Measurements from ENCODE around the gene HS3ST4. TPM values are rescaled to one million over a fixed set of nuclear protein-coding genes. Genes with fewer than 3 reads are reported as not detected.
"Not testable (repeated sequence)": the region's sequence is repeated elsewhere in the genome, so short reads cannot be mapped to it uniquely, and the experiment has no call there.

Gene HS3ST4
- total RNA-seq, 1 donor, result under 0.01 TPM

DNA sequence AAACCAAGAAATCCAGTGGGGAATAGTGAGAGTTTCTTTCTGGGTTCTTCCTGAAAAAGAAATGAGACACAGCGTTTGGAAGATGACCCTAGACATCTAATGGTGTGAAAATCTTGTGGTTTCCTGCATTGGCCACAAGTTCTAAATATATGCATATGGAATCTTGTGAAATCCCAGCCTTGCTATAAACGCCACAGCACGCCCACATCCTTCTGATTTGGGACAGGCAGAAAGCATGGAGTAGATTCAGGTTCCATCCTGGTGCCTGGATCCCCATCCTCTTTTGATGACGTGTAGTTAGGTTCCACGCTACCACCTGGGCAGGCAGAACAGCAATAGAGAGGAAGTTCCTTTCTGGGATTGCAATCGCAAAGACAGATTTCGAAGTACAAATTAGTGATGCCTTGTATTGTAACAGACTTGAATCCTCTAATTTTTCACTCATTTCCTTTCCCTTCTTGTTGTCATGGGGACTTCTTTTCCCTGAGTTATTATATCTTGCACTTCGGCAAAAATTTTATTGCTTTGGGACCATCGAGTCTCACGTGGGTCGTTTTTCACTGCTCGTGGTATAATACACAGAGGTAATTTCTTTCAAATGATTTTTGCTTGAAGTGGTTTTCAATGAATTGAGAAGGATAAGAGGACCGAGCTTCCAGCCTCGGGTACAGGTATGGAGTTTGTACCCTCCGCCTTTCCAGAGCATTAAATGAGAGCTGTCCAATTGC lies 37.6 kb downstream of the HS3ST4 start:
- DNase-seq (ENCODE audit: low read depth in 2 of 3, low spot score in 2 of 3), result no peak

DNA sequence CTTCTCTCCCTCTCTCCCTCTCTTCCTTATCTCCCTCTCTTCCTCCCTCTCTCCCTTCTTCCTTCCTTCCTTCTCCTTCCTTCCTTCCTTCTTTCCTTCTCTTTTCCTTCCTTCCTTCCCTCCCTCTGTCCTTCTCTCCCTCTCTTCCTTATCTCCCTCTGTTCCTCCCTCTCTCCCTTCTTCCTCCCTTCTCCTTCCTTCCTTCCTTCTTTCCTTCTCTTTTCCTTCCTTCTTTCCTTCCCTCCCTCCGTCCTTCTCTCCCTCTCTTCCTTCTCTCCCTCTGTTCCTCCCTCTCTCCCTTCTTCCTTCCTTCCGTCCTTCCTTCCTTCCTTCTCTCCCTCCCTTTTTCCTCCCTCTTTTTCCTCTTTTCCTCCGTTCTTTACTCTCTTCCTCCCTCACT lies 38.6 kb downstream of the HS3ST4 start:
- no peak for DNase-seq (ENCODE audit: low read depth in 2 of 3, low spot score in 2 of 3)

DNA sequence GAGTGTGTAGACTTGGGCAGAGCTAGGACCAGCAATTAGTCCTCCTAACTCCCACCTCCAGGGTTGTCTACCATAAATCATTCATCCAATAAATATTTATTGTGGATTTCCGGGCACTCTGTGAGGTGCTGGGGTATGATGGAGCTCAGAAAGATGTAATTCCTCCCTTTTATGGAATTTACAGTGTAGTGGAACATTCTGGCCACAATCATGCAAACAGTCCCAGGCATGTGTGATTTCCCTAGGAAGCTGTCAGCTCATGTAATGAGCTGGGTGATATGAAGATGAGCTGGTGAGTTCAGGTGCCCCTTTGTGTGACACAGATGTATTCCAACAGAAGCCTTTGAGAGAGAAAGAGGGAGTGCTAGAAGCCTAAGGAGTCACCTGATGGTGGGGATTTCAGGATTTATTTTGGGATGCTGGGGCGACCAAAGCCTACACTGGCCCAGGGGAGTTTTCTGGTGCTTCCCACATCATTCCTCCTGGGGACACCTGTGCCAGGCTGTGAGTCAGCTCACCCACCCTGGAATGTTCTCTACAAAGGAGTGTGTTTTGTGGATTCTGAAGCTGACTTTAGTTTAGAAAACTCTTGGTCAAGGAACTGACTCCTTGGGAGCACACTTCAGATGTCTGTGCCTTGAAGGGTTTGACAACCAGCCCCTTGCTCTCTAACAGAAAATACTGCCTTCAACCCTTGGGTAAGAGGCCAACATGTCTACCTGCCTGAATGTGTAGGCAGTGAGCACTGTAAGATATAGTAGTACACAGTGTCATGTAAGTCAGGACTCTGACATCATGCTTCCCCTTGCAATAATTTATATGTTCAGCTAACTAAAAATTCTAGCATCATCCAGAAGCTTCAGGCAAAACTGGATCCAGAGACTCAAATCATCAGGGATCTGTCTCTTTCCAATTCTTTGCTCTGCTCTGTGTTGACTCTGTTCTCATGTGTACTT lies 42.9 kb downstream of the HS3ST4 start:
- no peak for DNase-seq (ENCODE audit: low read depth in 2 of 3, low spot score in 2 of 3)

DNA sequence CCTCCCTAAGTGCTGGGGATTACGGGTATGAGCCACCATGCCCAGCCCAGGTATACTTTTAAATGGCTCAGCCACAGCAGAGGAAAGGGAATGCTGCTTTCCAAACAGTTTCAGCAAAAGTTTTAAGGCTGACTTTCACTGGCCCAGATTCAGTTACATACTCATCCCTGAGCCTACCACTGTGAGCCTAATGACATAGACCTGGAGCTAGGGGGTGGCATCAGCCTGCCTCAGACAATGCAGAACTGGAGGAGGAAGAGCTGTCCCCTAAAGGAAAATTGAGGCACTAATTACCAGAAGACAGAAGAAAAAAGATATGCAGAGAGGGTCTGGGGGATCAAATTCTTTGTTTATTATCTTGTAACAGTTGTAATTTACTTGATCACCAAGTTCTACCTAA lies 43.9 kb downstream of the HS3ST4 start:
- no peak for DNase-seq (ENCODE audit: low read depth in 2 of 3, low spot score in 2 of 3)

DNA sequence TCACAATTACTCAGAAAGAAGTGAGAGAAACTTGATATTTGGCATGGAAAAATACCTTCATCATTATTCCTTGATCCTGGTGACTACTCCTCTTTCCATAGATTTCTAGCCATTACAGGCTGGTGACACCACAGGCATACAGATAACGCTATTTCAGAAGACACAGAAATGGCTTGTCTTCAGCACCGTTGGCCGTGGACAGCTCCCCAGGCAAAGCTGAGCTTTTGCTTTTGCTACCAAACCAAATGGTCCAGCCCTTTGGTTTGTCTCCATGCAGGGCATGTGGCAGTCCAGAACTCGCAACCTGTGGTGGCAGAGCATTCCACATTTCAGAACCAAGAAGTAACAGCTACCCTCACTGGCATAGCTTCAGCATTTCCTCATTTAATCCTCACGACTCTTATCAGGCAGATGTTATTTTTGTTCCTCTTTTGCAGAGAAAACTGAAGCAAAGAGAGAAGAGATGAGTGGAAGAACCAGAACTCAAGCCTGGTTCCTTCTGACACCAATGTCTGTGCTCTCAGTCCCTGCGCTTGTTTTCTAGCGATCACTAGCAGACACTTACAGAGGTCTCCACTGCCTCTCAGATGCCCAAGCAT lies 55.5 kb downstream of the HS3ST4 start:
- DNase-seq (ENCODE audit: low read depth in 2 of 3, low spot score in 2 of 3), result no peak

DNA sequence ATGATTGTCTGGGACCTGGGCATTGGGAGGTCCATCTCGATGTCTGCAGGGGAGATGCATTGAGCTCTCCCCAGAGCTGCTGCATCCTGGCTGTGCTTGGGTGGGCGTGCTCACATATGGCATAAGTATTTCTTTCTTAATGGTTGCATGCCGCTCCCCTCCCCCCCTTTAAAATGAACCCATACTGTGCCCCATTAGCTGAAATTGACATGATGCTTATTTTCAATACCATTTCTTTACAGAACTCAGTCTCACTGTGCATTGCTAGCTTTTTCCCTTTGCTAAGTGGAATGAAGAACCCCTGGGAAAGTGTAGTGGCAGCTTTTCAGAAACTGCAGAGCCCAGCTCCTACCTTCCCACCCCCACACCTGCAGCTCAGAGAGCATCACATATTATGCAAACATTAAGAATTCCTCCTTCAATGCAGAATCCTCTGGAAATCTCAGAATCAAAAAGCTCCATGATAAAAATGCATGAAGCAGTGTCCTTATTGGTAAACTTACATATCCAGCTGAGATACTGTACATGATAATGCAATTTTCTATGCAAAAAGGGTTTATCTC lies 56.4 kb downstream of the HS3ST4 start:
- DNase-seq (ENCODE audit: low read depth in 2 of 3, low spot score in 2 of 3), result no peak

DNA sequence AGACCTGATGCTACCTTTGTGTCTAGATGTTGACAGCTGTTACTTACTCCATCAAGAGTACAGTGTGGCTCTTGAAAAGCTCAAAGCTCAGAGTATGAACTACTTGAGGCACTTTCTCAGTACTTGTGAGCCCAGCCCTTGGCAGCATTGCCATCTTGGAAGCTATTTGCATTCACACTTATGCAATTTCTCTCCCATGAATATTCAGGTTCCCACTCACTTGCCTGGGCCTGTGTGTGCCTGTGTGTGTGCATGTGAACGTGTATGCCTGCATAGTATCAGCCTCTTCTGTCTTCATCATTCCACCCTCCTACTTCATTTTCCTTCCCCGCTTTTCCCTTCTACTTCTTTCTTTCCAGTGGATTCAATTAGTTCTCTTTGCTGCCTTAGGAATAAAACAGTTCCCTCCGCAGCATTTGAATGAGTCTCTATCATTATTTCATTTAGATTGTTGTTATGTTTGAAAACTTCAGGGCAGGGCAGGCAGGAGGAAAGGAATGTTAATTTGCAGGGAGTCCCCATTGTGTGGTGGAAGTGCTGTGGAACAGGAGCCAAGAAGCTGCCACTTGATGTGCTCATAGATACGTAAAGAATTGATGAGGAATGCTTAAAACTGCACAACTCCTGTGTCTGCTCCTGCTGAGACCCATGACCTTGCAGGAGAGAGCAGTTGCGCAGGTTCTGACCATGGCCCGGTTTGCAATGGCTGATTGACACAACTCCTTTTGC lies 58.9 kb downstream of the HS3ST4 start:
- DNase-seq (ENCODE audit: low read depth in 2 of 3, low spot score in 2 of 3), result no peak

DNA sequence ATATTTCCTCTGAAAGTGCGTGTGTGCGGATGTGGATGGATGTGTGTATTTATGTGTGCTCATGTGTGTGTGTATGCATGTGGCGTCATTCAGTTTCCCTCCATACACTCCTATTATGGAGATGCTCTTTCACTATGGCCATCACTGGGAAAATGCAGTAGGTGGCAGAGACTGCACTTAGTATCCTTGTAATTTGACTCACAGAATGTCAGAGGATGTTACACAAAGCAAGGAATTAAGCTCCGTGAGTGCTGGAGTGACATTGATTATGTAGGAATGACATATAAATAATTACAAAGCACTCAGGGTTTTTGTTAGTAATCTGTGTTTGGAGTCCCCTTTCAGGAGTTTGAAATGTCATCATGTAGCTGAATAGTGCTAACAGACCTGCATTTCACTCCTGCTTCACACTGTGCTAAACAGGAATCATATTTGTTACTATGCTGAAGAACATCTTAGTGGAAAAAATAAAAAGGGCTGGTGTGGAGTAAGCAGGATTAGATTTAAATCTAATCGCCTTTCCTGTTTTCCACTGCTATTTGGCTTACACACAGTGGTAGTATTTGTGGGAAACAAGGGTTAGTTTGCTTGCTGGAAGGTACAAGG lies 59.6 kb downstream of the HS3ST4 start:
- DNase-seq (ENCODE audit: low read depth in 2 of 3, low spot score in 2 of 3), result no peak

DNA sequence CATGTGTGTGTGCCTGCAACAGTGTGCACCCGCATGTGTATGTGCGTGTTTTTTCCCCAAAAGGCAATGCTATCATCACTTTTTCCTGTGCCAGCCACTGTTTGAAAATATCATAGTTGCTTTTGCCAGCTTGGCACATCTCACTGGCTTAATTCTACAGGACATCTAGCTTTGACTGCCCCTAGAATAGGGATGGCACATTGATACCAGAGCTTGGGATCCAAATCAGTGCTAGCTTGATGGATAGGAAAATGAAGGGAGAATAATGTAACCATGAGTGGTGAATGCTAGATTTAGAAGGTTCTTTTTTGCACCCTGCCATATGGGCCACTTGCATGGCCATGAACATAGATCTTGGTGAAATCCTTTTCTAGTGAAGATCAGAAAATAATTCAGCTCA lies 72.7 kb downstream of the HS3ST4 start:
- DNase-seq (ENCODE audit: low read depth in 2 of 3, low spot score in 2 of 3), result no peak

DNA sequence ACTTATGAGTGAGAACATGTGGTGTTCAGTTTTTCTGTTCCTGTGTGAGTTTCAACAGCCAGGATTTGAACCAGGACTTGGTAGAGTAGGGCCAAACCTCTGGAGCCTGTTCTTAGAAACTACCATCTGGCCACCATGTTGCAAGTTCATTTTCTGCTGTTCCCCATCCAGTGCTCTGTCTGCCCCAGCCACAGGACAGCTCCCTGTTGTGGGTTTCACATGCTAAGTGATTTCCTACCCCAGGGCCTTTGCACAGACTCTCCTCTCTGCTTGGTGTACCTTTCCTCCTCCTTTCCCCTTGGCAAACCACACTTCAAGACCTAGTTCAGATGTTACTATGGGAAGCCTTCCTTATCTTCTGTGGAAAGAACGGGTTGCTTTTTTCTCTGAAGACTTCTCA lies 79.5 kb downstream of the HS3ST4 start:
- DNase-seq (ENCODE audit: low read depth in 2 of 3, low spot score in 2 of 3), result no peak

DNA sequence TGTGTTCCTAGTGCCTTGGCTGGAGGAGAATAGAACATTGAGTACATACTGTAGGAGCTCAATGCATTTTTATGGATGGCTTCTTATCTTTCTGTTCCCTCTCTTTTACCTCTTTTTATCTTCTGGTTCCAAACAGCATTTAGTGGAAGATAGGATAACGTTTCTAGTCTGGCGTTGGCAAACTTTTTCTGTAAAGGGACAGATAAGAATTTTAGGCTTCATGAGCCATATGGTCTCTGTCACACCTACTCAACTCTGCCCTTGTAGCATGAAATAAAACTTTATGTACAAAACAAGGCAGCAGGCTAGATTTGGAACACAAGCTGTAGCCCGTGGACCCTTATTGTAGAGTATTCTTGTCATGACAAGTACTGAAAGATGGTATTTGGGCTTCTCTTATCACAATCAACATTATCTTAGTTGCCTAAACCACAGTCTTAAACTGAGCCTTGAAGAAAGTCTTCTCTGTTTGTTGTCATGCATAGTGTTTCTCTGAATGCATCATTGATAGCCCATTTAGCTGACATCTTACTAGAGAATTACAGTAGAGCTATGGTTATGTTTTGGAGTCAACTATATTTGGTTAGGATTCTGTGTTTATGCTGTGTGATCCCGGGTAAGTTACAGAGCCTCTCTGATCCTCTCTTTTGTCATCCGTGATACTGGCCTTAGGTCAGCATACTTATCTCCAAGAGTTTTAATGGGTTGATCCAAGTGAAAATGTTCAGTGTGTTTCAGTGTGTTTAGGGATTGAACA lies 80.2 kb downstream of the HS3ST4 start:
- DNase-seq (ENCODE audit: low read depth in 2 of 3, low spot score in 2 of 3), result no peak

DNA sequence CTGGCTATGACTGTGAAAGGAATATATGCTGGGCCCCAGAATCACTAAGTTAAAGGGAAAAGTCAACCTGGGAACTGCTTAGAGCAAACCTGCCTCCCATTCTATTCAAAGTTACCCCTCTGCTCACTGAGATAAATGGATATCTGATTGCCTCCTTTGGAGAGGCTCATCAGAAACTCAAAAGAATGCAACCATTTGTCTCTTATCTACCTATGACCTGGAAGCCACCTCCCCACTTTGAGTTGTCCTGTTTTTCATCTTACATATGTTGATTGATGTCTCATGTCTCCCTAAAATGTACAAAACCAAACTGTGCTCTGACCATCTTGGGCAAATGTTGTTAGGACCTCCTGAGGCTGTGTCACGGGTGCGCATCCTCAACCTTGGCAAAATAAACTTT lies 84.5 kb downstream of the HS3ST4 start:
- DNase-seq (ENCODE audit: low read depth in 2 of 3, low spot score in 2 of 3), result not testable (repeated sequence)

DNA sequence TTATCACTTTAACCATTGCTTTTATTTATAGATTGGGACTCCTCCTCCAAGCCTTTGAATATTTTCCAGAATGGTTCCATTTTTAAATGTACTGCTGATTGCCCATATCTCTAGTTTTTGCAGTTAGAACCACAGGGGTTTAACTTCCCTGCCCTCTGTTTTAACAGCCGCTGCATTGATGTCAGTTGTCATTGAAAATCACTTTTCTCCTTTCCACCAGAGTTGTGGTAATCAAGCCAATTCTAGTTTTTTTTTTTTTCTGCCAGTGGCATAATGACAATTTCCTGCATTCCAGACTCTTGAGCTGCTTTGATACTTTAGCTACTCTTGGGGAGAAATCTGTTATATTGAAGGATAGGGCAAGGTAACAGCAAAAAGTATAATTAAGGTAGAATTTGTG lies 91.5 kb downstream of the HS3ST4 start:
- DNase-seq (ENCODE audit: low read depth in 2 of 3, low spot score in 2 of 3), result no peak

DNA sequence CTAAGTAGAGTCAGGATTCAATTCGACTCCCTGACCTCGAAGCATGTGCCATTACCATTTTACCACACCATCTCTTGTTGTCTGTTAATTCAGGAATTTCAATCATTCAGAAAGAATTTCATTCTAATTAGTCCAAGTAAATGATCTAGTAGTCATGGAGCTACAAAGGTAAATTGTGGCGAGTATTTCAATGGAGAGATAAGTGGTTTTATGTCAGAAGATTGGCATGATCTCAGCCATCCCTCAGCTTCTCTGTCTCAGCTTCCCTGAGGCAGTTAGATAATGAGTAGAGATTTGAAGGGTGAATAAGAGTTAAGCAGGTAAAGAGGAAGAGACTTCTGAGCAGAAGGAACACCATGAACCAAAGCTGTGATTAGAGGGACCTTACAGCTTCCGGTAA lies 93.6 kb downstream of the HS3ST4 start:
- DNase-seq (ENCODE audit: low read depth in 2 of 3, low spot score in 2 of 3), result no peak

DNA sequence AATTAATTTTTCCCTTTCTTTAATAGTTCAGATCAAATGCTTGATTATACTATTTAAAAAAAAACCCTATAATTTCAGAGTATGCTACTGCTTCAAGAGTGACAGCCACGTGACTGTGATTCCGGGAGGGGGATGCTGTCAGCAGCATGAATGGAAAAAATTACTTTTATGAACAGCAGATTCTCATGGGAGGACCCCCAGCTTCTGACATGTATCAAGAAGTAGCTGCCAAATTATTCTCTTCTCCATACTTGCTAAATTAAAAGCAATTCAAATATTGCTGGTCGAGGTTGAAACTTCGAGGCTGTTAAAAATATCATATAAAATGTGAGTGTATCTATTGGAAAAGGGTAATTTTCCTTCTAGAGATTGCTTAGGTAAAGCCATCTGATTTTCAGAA lies 95.0 kb downstream of the HS3ST4 start:
- DNase-seq (ENCODE audit: low read depth in 2 of 3, low spot score in 2 of 3), result no peak

DNA sequence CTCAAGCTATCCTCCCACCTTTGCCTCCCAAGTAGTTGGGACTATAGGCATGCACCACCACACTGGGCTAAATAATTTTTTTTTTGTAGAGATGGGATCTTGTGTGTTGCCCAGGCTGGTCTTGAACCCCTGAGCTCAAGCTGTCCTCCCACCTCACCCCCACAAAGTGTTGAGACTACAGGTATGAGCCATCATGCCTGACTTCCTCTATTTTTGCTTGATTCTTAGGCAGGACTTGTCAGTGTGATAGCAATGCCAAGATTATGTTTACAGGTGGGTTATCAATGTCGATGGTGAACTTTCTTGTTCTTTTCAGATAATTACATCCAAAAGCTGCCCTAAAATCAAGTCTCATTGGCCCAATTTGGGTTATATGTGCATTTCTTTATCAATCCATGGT lies 96.9 kb downstream of the HS3ST4 start:
- no peak for DNase-seq (ENCODE audit: low read depth in 2 of 3, low spot score in 2 of 3)

DNA sequence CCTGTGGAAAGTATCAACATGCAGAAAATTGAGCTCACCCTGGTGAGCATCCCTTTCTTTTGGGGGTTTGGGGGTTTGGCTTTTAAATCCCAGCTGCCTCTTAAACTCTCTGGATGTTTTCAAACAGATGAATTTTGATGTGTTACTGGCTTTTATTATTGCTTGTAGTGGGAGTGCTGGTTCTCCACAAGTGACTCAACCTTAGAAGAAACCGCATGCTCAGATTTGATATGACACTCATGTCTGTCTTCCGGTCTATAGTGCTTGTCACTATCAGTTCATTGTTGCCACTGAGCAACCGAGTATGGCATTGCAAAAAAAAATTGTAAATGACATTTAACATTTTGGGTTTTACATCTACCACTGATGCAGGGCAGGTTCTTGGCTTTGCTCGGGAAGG lies 104.5 kb downstream of the HS3ST4 start:
- DNase-seq (ENCODE audit: low read depth in 2 of 3, low spot score in 2 of 3), result no peak

DNA sequence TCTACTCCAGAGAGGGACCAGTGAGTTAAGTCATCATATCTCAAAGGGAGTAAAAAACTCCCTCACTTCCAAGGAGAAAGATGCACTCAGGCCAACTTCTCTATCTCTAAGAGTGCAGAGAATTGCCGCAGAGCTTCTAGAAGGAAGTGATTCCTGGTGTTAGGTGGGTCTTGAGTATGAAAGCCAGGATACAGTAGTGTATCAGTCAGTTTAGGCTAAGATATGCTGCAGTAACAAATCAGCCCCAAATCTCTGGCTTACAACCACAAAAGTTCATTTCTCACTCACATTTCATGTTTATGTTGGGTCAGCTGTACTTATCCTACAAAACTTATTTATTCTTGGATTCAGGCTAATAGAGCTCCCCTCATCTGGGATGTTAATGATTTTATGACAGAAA lies 106.3 kb downstream of the HS3ST4 start:
- no peak for DNase-seq (ENCODE audit: low read depth in 2 of 3, low spot score in 2 of 3)

DNA sequence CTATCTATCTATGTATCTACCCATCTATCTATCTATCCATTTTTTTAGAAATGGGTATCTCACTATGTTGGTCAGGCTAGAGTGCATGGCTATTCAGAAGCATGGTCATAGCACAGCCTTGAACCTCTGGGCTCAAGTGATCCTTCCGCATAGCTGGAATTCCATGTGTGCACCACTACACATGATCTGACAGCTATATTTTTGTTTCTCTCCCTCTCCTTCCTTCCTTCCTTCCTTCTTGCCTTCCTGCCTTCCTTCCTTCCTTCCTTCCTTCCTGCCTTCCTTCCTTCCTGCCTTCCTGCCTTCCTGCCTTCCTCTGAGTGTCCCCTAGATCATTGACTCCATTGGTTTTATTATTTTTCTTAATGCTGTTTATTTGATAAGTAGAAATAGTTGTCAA lies 108.1 kb downstream of the HS3ST4 start:
- DNase-seq (ENCODE audit: low read depth in 2 of 3, low spot score in 2 of 3), result no peak

DNA sequence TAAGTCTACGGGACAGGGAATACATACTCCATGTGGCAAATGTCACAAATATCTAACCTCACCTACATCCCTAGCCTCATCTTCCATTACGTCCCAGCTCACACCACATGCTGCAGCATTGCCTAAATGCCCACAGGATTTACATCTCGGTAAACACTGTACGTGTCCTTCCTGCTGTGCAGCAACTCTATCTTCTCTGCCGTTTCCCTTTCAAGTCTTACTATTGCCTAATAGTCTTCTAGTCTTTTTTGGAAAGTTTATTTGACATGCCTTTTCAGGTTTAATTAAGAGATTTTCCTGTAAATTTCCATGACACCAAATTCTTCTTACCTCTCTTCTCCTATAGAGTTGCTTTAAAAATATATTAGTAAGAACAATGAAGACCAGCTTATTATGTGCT lies 120.5 kb downstream of the HS3ST4 start:
- DNase-seq (ENCODE audit: low read depth in 2 of 3, low spot score in 2 of 3), result no peak

Data from hematopoietic multipotent progenitor cell (in vitro differentiated cells).